ENCODE measurements around the gene ARID1A. TPM values are rescaled to one million over a fixed set of nuclear protein-coding genes. Genes with fewer than 3 reads are reported as not detected.
A peak's percentile ranks its signal among the peaks of the same experiment; 100 is the strongest.

ARID1A gene
- total and polyA plus RNA-seq, 12 donors = 14.5 to 62.5 (median 43.5) TPM

- no peaks in the 10 kb centered on the region for H3K9me3 ChIP-seq
- intact Hi-C loops (cut with DNase I) = loop anchor here in 6 of 10 donors (2.0 to 10.0 kb wide), 7 partner anchors 34 to 109 kb away; partner anchors contain the start of gene ARID1A (in 1 of the 6)
- TF ChIP-seq CTCF (IDR thresholded peaks at IDR 0.05) = no peak
- 6 to 7% methylated on average over 12 of the region's 12 CpGs for WGBS, 2 donors
- peak; percentile 23 to 64 (median 49) for ATAC-seq
- DNase-seq = peak; percentile 67 to 74
- H3K4me3 ChIP-seq = peak overlapping the region; percentile 57 to 83 (median 70)
- H3K27me3 ChIP-seq = no peaks in the 10 kb centered on the region
- H3K27ac ChIP-seq = peak overlapping the region; percentile 97 to 100 (median 99)
- peaks cover 25 to 92% (median 82%) of the 10 kb centered on the region in 9 donors for H3K4me1 ChIP-seq
- H3K36me3 ChIP-seq = peaks cover 0 to 15% (median 0%) of the 10 kb centered on the region in 9 donors
These were observed 90.9 kb downstream of the ARID1A start for GRCh38 chr1:26786437-26787380.

GRCh38 chr1:26787381-26787705 is 91.5 kb downstream of the ARID1A start:
- intact Hi-C loops (cut with DNase I) = loop anchor here in 6 of 10 donors (2.0 to 10.0 kb wide), 7 partner anchors 35 to 110 kb away; partner anchors contain the start of gene ARID1A (in 1 of the 6)
- peak; percentile 0 to 25 (median 5) for ATAC-seq

GRCh38 chr1:26787706-26788514 is 92.1 kb downstream of the ARID1A start, which contains the start of gene PIGV:
Gene PIGV (plus strand): TSS chr1:26787950. CDS start chr1:26790816, 2,866 bp downstream.
- Histone ChIP-seq H3K9me3 (no peaks in the 10 kb centered on the region), H3K4me1 (peaks cover 25 to 84% (median 74%) of the 10 kb centered on the region in 9 donors), H3K4me3 (peak within 1 kb of the TSS; percentile 57 to 83 (median 70)), H3K27me3 (no peaks in the 10 kb centered on the region), H3K36me3 (peaks cover 0 to 8% (median 0%) of the 10 kb centered on the region in 9 donors), H3K27ac (peak within 1 kb of the TSS; percentile 97 to 100 (median 99))
- intact Hi-C loops (cut with DNase I) = loop anchor here (2.0 to 10.0 kb wide), 9 partner anchors 36 to 185 kb away; partner anchors contain the start of gene ARID1A (in 2 of the 10)
- ATAC-seq = peak; percentile 86 to 92 (median 90)
- peak; percentile 87 to 92 for DNase-seq
- 0 to 1% methylated on average over 61 to 63 of the region's 63 CpGs for WGBS, 2 donors
- peak in 3 of 9 donors; percentile 6 to 27 (median 24) for TF ChIP-seq CTCF (IDR thresholded peaks at IDR 0.05)

More at GRCh38 chr1:26787381-26787705, 91.5 kb downstream of the ARID1A start:
- H3K27me3 ChIP-seq = no peaks in the 10 kb centered on the region
- peak in 1 of 2 donors; percentile 12 for DNase-seq
- H3K4me1 ChIP-seq = peaks cover 25 to 89% (median 79%) of the 10 kb centered on the region in 9 donors
- peak overlapping the region; percentile 97 to 100 (median 99) for H3K27ac ChIP-seq
- no peaks in the 10 kb centered on the region for H3K9me3 ChIP-seq
- peaks cover 0 to 9% (median 0%) of the 10 kb centered on the region in 9 donors for H3K36me3 ChIP-seq
- WGBS, 2 donors = 1 to 2% methylated on average over 11 of the region's 11 CpGs
- no peak for TF ChIP-seq CTCF (IDR thresholded peaks at IDR 0.05)
- peak overlapping the region; percentile 57 to 83 (median 70) for H3K4me3 ChIP-seq

Measured in heart right ventricle (tissue), 16 donors.